ENCODE measurements around the gene PAM16. TPM values are rescaled to one million over a fixed set of nuclear protein-coding genes. Genes with fewer than 3 reads are reported as not detected.

PAM16 gene
- total and polyA plus RNA-seq, 9 of the 15 experiments (the other 6 are each of a cell fraction or from before 2014, with no cell fraction given) = 38.7 to 273 (median 79.3) TPM

DNA sequence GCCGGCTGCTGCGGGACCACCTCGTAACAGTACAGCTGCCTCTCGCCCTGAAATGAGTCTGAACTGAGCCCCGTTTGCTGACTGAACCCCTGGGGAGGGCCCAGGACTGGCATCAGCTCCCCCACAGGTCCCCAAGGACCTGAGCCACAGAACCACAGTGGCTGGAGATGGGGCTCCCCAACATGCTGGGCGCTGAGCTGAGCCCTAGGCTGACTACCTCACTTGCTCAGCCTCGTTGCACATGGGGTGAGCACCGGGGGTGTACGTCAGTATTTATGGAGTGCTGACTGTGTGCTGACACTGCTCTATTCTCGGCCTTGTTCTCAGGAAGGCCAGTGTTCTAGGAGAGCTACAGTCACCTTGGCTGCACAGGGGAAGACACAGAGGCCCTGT, 13.9 kb upstream of the PAM16 start:
- Histone ChIP-seq H3K4me2 (ENCODE audit: insufficient read depth, low read length) (no peak overlapping the region), H3K27me3 (ENCODE audit: control insufficient read depth in 2 of 2, insufficient read depth in 2 of 2, low read length in 2 of 2) (no peaks in the 10 kb centered on the region), H3K9me3 (replicated peaks; ENCODE audit: control insufficient read depth, insufficient read depth, low read depth, low read length) (no peaks in the 10 kb centered on the region), H3K4me1 (replicated peaks in 1 of 2; ENCODE audit: control insufficient read depth in 2 of 2, insufficient read depth in 2 of 2, low read length in 2 of 2) (peaks cover 7 to 62% of the 10 kb centered on the region in 2 experiments), H3K36me3 (ENCODE audit: control insufficient read depth, insufficient read depth, low read length) (peaks cover 45% of the 10 kb centered on the region; the same call in 2 of the 3 replicates), H3K79me2 (ENCODE audit: control insufficient read depth, insufficient read depth, low read length) (no peaks in the 10 kb centered on the region), H3K4me3 (no peak overlapping the region), H4K20me1 (replicated peaks; ENCODE audit: control insufficient read depth, insufficient read depth, low read length) (0 out of 2 replicates have a peak, but pooled peaks cover 2% of the 10 kb centered on the region), H3K9me1 (ENCODE audit: control insufficient read depth, insufficient read depth, low read length) (no peaks in the 10 kb centered on the region), H3K9ac (ENCODE audit: insufficient read depth in 1 of 2, low read depth in 2 of 2, low read length in 2 of 2) (peak overlapping the region in 1 of 2 experiments; percentile 73; a peak in 1 of 4 replicates), H2AFZ (ENCODE audit: low read depth, low read length) (no peak overlapping the region), H3K27ac (ENCODE audit: extremely low read depth, low read depth, low read length) (no peak overlapping the region)
- CTCF ChIA-PET (ENCODE audit: low intra/inter-chr PET ratio) = no interaction called here
- intact Hi-C loops (cut with micrococcal nuclease) (no loop called here), in situ Hi-C loops (cut with MboI) (no loop called here)
- WGBS (ENCODE audit: insufficient coverage, low coverage, missing lambda C conversion rate) = 81% methylated on average over 8 of the region's 10 CpGs
- ATAC-seq (no peak), DNase-seq (ENCODE audit: extremely low read depth in 1 of 4, low spot score in 3 of 4) (no peak), FAIRE-seq (no peak)
- BruUV-seq (replicated peaks) = no TSS peak
- POLR2A ChIA-PET = no interaction called here
- TF ChIP-seq NFE2L1 (tag; IDR thresholded peaks at IDR 0.05; ENCODE audit: borderline replicate concordance, low read depth) (no peak), ZNF41 (CRISPR knock-in tag; conservative IDR thresholded peaks at IDR 0.05) (no peak), NRF1 (conservative IDR thresholded peaks at IDR 0.05 in 1 of 2, IDR thresholded peaks at IDR 0.05 in 1 of 2) (no peak), EZH2 (IDR thresholded peaks at IDR 0.05; ENCODE audit: borderline replicate concordance, low read depth, low read length) (no peak), ETV5 (CRISPR knock-in tag; IDR thresholded peaks at IDR 0.05; ENCODE audit: low read depth) (no peak), IFI16 (CRISPR knock-in tag; IDR thresholded peaks at IDR 0.05) (no peak), TCF7L2 (IDR thresholded peaks at IDR 0.05; ENCODE audit: low read depth, low read length) (no peak)
- TF ChIP-seq, protein P1, sequence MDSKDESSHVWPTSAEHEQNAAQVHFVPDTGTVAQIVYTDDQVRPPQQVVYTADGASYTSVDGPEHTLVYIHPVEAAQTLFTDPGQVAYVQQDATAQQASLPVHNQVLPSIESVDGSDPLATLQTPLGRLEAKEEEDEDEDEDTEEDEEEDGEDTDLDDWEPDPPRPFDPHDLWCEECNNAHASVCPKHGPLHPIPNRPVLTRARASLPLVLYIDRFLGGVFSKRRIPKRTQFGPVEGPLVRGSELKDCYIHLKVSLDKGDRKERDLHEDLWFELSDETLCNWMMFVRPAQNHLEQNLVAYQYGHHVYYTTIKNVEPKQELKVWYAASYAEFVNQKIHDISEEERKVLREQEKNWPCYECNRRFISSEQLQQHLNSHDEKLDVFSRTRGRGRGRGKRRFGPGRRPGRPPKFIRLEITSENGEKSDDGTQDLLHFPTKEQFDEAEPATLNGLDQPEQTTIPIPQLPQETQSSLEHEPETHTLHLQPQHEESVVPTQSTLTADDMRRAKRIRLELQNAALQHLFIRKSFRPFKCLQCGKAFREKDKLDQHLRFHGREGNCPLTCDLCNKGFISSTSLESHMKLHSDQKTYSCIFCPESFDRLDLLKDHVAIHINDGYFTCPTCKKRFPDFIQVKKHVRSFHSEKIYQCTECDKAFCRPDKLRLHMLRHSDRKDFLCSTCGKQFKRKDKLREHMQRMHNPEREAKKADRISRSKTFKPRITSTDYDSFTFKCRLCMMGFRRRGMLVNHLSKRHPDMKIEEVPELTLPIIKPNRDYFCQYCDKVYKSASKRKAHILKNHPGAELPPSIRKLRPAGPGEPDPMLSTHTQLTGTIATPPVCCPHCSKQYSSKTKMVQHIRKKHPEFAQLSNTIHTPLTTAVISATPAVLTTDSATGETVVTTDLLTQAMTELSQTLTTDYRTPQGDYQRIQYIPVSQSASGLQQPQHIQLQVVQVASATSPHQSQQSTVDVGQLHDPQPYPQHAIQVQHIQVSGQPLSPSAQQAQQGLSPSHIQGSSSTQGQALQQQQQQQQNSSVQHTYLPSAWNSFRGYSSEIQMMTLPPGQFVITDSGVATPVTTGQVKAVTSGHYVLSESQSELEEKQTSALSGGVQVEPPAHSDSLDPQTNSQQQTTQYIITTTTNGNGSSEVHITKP (IDR thresholded peaks at IDR 0.05; ENCODE audit: partially characterized antibody) = no peak
- TF ChIP-seq, protein P2, sequence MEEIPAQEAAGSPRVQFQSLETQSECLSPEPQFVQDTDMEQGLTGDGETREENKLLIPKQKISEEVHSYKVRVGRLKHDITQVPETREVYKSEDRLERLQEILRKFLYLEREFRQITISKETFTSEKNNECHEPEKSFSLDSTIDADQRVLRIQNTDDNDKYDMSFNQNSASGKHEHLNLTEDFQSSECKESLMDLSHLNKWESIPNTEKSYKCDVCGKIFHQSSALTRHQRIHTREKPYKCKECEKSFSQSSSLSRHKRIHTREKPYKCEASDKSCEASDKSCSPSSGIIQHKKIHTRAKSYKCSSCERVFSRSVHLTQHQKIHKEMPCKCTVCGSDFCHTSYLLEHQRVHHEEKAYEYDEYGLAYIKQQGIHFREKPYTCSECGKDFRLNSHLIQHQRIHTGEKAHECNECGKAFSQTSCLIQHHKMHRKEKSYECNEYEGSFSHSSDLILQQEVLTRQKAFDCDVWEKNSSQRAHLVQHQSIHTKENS (CRISPR knock-in tag; IDR thresholded peaks at IDR 0.05) = no peak
- TF ChIP-seq, protein P3, sequence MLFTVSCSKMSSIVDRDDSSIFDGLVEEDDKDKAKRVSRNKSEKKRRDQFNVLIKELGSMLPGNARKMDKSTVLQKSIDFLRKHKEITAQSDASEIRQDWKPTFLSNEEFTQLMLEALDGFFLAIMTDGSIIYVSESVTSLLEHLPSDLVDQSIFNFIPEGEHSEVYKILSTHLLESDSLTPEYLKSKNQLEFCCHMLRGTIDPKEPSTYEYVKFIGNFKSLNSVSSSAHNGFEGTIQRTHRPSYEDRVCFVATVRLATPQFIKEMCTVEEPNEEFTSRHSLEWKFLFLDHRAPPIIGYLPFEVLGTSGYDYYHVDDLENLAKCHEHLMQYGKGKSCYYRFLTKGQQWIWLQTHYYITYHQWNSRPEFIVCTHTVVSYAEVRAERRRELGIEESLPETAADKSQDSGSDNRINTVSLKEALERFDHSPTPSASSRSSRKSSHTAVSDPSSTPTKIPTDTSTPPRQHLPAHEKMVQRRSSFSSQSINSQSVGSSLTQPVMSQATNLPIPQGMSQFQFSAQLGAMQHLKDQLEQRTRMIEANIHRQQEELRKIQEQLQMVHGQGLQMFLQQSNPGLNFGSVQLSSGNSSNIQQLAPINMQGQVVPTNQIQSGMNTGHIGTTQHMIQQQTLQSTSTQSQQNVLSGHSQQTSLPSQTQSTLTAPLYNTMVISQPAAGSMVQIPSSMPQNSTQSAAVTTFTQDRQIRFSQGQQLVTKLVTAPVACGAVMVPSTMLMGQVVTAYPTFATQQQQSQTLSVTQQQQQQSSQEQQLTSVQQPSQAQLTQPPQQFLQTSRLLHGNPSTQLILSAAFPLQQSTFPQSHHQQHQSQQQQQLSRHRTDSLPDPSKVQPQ (CRISPR knock-in tag; IDR thresholded peaks at IDR 0.05; ENCODE audit: borderline replicate concordance) = no peak
- TF ChIP-seq, protein P4, sequence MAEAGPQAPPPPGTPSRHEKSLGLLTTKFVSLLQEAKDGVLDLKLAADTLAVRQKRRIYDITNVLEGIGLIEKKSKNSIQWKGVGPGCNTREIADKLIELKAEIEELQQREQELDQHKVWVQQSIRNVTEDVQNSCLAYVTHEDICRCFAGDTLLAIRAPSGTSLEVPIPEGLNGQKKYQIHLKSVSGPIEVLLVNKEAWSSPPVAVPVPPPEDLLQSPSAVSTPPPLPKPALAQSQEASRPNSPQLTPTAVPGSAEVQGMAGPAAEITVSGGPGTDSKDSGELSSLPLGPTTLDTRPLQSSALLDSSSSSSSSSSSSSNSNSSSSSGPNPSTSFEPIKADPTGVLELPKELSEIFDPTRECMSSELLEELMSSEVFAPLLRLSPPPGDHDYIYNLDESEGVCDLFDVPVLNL (CRISPR knock-in tag; IDR thresholded peaks at IDR 0.05; ENCODE audit: low read depth) = no peak

All from K562 (cell line).